Fibroblast of skin of scalp (primary cell): Measurements from ENCODE around the gene SAP30BP.

Experiments used
- DNase-seq: peaks from one replicate; pipeline ENCODE4 v3.0.0-alpha.2; 2013

Gene SAP30BP

DNA sequence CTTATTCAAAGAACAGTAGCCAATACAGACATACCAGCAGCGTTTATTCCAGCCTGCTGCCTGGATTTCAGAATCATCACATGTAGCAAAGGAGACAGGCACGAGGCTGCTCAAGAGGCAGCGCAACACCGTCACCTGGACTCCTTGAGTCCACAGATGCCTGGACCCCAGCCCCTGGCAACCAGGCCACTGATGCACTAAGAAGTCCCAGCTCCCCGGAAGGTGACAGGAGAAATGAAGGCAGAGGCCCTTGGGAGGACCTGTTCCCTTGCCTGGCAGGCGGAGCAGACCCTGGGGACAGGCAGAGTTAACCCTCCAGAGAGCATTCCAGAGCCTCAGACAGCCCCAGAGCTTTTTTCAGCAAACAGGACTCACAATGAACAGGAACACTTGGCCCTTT is 17.5 kb upstream of the SAP30BP start:
- DNase-seq = no peak

- no peak for DNase-seq
Measured at GRCh38 chr17:75650874-75651273, 16.3 kb upstream of the SAP30BP start.

DNA sequence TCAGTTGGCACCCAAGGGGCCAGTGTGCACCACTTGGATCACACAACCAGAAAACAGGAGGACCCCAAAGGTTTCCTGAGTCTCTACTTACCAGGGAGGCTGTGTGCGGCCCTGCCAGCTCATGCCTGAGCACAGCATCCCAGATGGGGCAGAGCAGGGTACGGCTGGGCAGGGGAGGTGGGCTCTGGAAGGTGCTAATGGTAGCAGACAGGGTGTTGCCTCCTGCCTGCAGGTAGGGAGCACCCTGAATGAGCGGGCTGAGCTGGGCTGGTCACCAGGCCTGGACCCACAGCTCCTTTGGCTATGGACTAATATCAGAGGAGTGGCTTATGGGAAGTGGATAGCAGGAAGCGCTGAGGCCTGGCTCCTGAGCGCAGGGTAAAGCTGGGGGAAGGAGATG is 14.8 kb upstream of the SAP30BP start:
- no peak for DNase-seq

DNA sequence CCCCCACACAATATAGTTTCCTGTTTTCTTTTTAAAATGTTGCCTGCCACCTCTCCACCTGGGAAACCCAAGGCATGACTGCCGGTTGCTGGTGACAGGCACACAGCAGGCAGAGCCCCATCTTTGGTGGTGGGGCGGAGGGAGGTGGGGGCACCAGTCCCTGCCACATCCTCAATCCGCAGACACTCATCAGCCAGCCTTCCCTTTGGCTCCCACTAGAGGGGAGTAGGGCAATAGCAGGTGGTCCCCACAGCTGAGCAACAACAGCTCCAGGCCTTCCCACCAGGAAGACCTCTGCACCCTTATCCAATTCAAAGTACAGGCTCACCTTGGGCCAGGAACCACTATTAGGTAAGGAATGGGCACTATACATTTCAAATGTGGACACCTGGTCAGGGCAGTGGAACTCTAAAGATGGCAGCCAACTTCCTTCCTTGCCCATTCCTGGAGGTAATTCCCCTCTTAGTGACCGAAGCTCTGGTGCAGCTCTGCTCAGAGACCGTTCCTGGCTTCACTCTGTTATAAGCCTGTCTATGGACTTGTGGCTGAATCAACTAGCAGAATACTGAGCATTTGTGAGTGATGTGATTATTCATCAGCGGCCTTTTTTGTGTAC is 14.1 kb upstream of the SAP30BP start:
- peak; percentile 53 for DNase-seq

DNA sequence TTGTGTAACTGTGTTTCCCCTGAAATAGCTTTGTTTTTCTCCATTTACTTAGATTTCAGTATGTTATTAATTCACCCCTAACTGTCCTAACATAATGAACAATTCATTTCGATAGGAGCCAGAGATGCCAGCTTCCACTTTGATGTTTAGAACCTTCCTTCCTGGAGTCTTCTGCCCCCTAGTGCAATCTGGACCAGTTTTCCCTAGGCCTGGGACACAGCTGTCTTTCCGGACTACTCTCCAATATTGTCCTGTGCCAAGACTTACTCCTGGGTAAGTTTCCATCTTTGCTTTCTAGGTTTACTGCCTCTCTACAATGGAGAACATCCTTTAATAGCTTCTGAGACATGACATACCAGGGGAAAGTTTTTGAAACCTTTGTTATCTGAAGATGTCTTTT is 13.0 kb upstream of the SAP30BP start:
- DNase-seq = no peak

GRCh38 chr17:75658237-75658636 is 8.9 kb upstream of the SAP30BP start:
- DNase-seq = no peak

- no peak for DNase-seq
Measured at GRCh38 chr17:75661531-75661930, 5.6 kb upstream of the SAP30BP start.

- DNase-seq = no peak
Measured at GRCh38 chr17:75662511-75662910, 4.6 kb upstream of the SAP30BP start.

DNA sequence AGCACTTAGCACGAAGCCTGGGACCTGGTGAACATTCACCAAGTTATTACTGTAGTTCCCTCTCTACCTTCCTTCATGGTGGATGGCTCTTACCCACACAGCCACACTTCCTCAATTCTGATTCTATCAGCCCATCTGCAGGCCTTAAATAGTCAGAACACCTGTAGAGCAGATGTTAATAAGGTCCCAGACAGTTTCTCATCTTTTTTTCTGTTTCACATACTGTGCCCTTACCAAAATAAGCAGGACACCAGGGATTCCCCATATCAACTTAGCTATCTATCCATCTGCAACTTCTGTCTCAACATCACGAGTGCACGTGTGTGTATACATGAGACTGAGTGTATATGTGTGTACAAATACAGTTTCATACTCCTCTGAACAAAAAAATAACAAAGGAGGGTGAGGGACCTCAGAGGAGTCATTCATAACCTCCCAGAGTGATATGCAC is 3.0 kb upstream of the SAP30BP start:
- no peak for DNase-seq

- no peak for DNase-seq
Measured at GRCh38 chr17:75665981-75666380, 1.2 kb upstream of the SAP30BP start.

DNA sequence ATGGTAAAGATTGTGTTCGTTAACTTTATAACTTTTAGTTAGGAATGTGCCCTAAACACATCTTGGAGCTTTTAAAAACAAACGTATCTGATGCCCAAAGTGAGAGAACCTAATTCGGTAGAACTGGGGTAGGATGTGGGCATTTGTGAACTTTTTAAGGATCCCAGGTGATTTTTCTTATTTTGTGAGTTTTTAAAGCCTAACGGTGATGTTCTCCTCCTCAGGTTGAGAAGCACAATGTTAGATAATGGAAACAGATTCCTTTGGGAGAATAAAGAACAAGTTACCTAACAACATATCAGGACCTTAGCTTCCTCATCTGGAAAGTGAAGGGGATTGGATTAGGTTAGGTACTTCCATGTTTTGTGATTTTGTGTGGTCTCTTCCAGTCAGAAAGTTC is 687 bp downstream of the SAP30BP start:
- no peak for DNase-seq

GRCh38 chr17:75668489-75668888 is 1.4 kb downstream of the SAP30BP start:
- no peak for DNase-seq

- DNase-seq = no peak
Measured at GRCh38 chr17:75670868-75671267, 3.7 kb downstream of the SAP30BP start.

- DNase-seq = no peak
Measured at GRCh38 chr17:75672011-75672410, 4.9 kb downstream of the SAP30BP start.

- no peak for DNase-seq
Measured at GRCh38 chr17:75673487-75673886, 6.3 kb downstream of the SAP30BP start.

DNA sequence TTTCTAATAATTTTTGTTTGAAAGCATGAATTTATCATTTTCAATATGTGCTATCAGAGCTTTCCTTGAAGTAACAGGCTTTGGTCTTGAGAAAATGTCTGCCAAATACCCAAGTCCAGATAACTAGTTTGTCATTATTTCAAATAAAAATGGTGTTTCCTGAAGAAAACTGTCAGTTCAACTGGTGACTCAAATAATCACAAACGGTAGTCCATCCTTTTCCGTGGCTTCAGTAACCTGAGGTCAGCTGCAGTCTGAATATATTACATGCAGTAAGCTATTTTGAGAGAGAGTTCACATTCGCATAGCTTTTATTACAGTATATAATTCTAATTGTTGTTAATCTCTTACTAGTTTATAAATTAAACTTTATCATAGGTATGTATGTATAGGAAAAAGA is 9.3 kb downstream of the SAP30BP start:
- no peak for DNase-seq

DNA sequence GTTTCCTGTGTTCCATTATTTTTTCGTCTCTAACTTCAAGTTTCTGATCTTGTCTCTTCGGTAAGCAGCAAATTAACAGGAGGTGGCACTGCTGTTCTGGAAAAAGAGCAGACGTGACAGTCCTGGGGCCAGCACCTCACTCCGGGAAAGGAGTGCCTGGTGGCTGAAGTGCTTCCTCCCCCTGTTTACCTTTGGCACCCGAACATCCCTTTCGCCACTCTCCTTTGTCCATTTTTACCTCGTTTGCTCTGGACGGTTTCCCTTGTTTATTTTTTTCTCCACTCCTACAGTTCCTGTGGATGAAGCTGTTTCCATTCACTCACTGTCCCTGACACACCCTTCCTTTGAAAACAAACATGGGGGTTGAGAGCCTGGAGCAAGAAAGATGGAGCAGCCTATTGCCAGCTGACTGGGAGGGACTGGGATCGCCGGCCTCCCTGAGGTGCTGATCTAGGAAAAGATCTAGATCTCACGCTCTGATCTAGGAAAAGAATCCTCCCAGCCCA is 12.6 kb downstream of the SAP30BP start:
- DNase-seq = no peak

GRCh38 chr17:75680431-75680830 is 13.3 kb downstream of the SAP30BP start:
- DNase-seq = no peak

- DNase-seq = no peak
Measured at GRCh38 chr17:75681289-75681688, 14.2 kb downstream of the SAP30BP start.

DNA sequence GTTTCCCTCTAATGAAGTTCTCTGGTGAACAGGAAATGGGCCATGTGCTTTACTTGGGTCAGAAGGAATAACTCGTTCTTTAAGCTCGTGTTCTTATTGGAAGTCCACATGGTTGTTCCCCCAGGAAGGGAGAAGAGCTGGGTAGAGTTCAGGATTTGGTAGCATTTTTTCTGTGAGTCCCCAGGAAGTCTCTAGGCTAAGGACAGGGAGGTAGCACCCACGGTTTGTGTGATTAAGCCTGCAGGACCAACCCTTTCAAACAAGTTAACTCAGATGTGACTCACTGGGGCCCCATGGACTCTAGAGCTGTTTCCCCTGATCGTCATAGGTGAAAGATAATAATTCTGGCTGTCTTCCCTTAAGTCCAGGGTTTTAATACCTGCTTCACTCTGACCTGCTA is 16.4 kb downstream of the SAP30BP start:
- DNase-seq = peak; percentile 47

GRCh38 chr17:75684249-75684648 is 17.1 kb downstream of the SAP30BP start:
- no peak for DNase-seq

GRCh38 chr17:75684924-75685323 is 17.8 kb downstream of the SAP30BP start:
- peak; percentile 83 for DNase-seq

- peak; percentile 46 for DNase-seq
Measured at GRCh38 chr17:75685499-75685898, 18.4 kb downstream of the SAP30BP start.

- DNase-seq = no peak
Measured at GRCh38 chr17:75688209-75688825, 21.2 kb downstream of the SAP30BP start.

- DNase-seq = no peak
Measured at GRCh38 chr17:75689441-75689873, 22.3 kb downstream of the SAP30BP start.
